HG03175 (cell line): ENCODE measurements around the gene DOCK1.

Experiments
- ATAC-seq: cut with Tn5 transposase; IDR thresholded peaks from one replicate; pipeline ENCODE4 v1.9.1; 2021; ENCODE audit warnings: mild to moderate bottlenecking, moderate library complexity; ENCODE audit not compliant: unreplicated experiment

DOCK1 gene

DNA sequence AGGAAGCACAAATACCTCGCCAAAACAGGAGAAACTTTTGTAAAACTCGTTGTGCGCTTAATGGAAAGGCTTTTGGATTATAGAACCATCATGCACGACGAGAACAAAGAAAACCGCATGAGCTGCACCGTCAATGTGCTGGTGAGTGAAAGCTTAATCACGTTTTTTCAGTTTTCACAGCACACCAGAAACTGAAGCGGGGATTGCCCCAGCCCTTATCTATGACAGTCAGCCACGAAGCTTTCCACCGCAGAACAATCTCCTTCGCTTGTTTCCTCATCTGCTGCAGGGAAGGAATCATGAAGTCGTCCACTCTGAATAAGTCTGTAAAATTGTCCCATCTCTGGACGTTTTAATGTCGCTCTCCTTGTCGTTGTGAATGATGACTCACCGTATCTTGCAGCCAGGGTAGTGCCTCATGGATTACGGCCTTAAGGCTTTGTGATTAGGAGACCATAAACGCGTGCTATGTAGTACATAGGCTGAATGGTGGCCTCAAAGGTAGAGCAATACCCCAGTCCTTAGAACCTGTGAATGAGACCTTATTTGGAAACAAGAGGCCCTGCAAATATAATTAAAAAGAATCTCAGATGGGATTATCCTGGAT, 468.9 kb downstream of the DOCK1 start:
- ATAC-seq = no peak

DNA sequence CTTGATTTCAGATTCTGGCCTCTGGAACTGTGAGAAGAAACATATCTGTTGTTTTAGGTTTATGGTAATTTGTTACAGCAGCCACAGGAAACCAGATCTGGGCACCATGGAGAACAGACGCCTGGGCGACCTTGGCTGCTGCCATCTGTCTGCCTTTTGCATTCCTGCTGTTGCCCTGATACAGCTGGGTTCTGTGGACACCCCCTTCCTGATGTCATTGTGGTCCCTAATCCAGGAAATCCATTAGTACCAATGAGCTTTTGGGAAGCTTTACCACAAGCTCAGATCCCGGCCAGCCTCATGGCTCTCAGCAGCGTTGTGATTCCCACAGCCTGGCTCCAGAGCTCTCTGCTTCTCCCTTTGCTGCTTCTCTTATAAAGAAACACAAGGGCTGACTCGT, 469.7 kb downstream of the DOCK1 start:
- ATAC-seq = no peak

DNA sequence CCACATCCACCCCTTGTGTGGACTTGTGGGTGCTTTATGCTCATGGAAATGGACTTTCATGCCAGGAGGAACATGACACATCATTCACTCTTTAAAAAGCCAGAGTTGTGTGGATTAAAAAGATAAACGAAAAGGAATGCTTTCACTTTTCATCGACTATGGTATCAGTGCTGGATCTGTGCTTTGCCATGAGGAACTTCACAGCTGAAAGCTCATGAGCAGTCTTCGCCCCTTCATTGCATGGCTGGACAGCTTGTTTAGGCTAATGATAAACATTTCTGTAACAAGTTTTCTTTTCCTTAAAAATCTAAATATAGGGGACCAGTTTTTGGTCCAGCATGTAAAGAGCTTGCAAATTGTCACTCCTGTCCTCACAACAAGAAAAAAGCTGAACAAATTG, 470.2 kb downstream of the DOCK1 start:
- ATAC-seq = no peak

DNA sequence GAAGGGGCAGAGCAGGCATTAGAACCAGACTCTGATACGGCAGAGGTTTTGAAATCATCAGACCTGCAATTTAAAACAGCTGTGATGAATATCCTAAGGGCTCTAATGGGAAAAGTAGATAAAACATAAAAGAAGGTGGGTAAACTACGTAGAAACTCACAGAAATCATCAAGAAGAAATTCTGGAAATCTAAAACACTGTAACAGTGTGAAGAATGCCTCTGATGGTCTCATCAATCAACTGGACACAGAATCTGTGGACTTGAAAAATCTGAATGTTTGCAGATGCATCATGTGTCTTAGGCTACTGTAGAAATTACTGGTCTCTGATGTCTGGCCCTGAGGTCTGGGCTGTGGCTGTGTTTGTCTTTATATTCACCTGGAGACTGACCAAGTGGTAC, 470.8 kb downstream of the DOCK1 start:
- no peak for ATAC-seq

DNA sequence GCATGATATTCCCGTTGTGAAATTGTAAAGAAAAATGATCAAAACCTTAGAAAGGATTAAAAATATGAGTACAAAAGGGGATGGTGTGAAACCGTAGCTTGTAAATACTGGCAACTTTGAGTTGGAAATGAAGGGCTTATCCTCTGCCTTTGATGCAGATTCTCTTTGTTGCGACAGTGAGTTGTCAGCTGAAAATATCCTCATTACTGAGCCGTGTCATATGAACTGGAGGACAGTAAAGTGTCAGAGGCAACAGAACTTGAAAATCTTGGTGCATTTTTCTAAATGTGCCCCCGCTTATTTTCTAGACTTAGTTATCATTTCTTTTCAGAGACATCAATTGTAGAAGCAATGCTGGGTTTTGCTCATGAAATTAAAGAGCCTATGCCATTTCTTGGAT, 473.4 kb downstream of the DOCK1 start:
- no peak for ATAC-seq

DNA sequence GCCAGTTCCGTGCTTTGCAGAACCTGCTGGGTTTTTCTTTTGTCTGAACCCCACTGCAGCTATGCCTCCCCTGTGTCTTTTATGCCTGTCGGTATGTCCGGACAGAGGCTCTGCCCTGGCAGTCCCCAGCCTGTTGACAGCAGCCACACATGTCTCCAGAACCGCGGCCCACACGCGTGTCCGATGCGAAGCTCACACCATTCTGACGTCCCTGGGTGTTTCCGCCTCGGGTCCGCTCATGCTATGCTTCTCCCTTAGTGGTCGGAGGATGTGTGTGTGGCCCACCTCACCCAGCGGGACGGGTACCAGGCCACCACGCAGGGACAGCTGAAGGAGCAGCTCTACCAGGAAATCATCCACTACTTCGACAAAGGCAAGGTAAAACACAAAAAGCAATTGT, 479.3 kb downstream of the DOCK1 start:
- ATAC-seq = no peak

DNA sequence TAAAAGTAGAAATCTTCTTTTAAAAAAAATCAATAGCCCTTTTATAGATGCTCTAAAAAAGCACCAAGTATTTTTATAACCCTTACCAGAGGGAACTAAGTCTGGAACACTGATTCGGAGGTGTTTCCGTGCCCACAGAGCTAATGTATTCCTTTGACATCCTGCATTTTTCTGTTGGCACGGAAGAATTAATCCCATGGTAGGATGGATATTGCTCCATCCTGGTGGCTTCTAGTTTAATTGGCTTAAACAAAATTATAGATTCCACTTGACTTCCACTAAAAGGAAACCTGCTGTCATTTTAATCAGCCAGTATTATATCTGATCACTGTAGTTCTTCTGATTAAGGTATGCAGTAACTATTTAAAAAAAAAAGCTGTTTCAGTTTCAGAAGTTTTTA, 479.8 kb downstream of the DOCK1 start:
- no peak for ATAC-seq

DNA sequence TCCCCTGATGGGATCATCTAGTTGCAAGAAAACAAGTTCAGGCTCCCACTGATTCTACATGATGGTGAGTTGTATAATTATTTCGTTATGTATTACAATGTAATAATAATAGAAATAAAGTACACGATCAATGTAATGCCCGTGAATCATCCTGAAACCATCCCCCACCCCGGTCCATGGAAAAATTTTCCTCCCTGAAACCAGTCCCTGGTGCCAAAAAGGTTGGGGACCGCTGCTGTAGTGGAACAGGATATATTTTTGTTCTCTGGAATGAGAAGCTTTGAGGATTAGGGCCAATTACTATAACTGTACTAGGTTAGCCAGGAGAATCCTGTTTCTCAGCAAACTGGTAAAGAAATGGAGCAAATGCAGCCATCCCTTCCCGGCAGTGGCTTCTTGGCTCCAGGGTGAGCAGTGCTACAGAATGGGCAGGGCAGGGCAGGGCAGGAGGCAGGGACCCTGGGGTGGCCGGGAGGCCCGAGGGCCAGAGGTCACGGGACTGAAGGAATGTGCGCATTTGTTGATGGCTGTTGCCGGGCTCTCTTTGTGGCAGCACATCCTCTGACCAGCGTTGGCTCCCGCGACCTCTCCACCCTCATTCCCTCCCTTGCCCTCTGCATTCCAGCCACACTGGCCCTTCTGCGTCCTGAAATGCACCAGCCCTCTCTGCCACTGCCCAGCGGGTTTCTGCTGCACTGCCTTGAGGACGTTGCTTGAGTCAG, 481.5 kb downstream of the DOCK1 start:
- no peak for ATAC-seq

DNA sequence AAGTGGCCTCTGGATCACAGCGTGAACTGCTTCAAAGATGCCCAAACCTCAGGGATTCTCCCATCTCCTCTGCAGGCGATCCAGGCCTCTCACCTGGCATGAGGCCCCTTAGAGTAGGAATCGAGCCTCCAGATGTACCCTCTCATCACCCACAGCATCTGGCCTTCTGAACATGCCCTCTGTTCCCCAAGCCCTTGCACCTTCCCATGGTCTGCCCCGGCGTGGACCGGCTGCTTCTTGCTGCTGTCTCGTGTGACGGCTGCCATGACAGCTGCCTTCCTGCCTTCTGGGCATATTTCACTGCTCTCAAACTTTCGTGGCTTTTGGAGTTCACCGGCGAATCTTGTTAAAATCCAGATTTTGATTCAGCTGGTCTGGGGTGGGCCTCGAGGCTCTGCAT, 486.6 kb downstream of the DOCK1 start:
- no peak for ATAC-seq

DNA sequence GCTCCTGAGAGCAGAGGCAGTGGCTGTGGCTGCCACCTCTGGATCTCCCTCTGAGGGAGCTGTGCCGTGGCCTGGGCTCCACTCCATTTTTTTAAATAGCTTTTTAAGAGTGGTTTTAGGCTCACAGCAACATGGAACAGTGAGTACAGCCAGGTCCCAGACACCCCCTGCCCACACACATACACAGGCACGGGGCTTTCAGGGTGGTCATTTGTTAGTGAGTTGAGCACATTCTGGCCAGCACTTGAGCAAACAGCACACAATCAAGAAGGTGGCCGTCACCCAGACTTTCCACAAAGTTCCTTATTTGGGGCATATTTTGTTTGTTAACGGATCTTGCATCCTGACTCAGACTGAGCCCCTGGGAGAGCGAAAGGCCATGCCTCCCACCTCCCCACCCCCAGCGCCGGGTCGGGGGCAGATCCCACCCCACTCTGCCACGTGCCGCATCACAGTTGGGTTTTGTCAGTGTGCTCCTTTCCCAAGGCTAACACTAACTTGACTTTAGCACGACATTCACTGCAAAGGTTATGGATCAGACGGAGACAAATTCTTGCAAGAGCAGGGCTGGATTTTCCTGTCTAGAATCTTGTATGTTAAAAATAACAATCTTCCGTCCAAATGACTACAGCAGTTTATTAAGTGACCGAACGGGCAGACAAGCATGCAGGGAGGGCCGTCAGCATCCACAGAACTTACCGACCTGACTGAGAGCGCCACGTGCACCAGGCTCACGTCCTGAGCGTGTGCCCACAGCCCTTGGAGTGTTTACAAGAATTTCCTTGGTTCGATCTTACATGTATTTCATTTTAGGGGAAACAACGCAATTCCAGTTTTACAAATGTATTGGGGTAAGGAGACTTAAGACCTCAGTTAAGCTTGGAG, 487.4 kb downstream of the DOCK1 start:
- ATAC-seq = no peak

DNA sequence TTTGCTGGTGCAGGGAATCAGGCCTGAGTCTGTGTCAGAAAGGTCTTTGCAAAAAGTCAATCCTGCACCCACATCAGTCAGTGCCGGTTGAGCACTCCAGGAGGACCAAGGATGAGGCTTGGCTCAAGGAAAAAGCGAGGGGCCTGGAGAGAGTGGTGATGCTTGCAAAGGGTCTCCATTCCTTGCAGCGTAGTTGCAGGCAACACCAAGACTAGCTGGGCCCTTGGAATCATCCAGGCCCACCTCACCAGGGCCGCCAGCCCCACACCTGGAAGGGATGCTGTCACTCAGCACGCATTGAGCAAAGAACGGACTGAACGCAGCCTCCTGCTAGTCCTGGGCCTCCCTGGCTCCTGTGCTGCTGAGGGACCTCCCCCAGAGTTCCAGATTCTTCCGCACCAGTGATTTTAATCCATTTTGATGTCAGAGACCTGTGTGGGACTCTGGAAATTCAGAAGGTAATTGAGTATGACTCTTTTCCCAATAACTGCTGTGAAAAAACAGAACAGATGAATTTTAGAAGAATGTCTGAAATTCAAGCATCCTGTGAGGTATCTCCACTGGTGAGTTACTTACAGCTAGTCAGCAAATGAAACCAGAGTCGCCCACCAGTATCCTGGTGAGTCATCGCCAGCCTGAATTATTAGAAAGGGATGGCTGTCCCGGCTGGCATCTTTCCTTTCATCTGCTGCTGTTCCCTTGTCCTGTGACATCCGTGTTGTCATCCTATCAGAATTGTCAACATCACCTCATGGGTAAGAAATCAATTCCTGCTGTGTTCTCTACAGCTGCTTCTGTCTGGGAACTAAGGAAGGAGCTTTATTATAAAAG, 493.1 kb downstream of the DOCK1 start:
- no peak for ATAC-seq

DNA sequence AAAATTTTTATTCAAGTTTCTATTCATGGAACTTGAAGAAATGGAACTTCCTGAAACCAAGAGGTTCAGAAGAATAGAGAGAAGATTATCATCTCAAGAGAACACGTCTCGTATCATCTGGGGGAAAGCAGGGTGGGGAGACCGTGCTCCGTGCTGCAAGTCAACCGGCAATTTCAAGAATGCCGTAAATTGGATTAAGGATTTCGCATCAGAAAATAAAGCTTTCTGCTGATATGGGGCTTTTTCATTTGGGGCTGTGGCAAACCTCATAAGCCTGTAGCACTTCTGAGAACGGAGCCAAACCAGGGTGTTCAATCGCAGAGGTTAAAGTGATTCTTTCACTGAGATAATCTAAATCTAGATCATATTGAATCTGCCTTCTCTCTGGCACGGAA, 493.7 kb downstream of the DOCK1 start:
- ATAC-seq = no peak

DNA sequence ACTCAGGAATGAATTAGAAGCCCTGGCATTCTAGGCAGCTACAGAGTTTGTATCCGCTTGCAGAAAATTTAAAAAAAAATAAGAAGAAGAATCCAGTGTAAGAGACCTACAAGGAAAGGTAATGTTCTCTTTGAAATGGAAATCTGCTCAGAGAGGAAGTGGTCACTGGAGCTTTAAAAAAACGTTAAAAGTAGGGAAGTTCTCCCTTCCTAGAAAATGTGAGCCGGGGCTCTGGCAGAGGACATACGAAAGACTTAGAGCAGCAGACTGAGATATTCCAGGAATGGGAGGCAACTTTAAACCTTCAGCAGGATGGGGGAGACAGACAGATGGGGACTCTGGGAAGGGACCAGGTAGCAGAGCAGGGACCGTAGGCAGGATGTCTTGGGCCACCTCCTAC, 494.4 kb downstream of the DOCK1 start:
- no peak for ATAC-seq

DNA sequence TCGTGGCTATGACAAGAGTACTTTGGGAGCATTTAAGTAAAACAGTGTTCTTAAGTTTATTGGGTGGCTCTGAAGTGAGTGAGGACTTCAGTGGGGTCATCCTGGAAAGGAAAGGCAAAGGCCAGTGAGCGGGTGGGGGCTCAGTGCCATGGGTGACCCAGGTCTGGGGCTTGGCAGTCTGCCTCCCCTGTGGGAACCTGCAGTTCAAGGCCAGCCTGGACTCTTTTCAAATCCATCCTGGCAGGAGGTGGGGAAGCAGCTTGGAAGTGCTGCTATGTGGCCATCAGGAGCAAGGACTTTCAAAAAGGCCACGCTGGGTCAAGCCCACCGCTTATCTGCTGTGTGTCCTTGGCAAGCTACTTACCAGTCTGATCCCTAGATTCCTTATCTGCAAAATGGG, 495.0 kb downstream of the DOCK1 start:
- no peak for ATAC-seq

DNA sequence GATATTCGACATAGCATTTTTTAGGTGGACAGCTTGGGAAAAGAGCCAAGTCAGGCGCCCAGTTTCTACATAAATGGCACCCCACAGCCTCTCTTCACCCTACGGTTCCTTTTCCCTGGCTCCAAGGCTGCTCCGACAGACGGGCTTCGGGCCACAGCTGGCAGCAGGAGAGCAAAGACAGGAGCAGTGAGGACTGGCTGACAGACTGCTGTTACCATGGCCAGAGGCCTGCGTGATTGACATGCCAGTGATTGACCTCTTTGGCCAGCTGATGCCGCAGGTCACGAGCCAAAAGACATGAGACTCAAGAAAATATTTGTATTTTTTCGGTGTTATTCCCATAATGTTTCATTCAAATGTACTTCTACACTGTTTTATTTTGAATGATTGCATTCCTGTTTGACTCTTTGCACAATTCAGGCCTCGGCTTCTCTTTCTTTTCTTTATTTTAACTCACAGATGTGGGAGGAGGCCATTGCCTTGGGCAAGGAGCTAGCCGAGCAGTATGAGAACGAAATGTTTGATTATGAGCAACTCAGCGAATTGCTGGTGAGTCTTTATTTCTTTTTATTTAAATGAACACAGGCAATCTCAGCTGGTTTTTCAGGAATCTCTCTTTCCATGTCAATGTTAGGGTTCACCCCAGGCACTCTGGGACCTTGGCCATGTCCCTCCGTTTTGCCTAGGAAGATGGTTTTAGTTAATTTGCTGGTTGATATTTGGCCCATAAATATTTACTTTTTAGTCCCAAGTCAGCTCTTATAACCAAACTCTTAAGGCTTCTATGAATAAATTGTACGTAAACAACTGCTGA, 497.6 kb downstream of the DOCK1 start:
- no peak for ATAC-seq

DNA sequence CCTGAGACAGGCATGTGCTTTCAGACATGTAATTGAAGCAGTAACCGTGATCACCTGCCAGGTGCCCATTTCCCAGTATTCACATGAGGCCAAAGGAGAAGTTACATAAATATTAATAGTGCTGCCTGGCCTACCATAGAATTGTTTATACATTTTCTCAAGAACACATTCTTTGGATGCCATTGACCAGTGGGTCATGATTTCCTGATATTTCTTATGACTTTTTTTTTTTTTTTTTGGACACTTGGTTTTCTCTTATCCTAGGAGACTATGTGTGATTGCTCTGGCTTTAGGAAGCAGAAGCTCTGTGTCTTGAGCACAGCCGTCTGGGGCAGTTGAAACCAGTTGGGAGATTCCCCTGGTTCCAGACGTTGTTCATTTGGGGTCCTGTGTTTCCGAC, 500.0 kb downstream of the DOCK1 start:
- ATAC-seq = no peak

DNA sequence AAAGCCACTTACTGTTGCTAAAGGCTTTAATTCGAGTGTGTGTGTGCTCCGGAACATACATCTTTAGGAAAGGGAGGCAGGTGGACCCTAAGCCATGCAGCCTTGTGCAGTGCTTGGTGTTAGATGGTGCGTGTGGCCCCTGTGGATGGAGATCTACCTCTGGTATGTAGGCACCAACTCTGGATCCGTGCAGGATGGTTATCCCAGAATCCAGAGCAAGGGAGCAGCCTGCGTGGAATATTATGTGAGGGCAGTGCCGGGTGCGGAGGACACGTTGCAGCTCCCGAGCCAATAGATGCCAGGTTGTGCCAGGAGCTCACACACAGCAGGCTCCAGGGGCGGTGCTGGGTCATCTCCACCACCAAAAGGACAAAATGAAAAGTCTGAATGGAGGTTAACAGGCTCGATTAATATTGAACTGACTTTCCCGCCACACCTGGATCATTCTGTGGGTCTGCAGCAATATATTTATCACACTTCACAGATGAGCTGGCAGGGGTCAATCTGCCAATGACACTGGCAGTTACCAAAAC, 500.9 kb downstream of the DOCK1 start:
- ATAC-seq = no peak

DNA sequence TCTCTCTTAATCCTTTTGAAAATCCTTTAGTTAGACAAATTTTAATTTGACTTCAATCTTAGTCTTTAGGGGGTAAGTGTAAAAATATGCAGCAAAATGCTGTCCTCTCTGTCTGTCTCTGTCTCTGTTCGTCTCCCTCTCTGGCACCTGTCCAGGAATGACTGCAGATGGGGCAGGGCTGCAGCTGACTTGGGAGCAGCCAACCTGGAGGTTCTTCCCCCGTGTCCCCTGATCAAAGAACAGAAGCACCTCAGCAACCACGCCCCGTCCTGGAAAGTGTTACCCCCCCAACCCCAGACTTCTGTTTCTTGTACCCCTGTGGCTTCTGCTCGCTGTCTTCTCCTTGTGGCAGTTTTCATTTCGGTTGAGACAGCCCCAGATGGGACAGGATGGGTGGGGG, 502.3 kb downstream of the DOCK1 start:
- no peak for ATAC-seq

DNA sequence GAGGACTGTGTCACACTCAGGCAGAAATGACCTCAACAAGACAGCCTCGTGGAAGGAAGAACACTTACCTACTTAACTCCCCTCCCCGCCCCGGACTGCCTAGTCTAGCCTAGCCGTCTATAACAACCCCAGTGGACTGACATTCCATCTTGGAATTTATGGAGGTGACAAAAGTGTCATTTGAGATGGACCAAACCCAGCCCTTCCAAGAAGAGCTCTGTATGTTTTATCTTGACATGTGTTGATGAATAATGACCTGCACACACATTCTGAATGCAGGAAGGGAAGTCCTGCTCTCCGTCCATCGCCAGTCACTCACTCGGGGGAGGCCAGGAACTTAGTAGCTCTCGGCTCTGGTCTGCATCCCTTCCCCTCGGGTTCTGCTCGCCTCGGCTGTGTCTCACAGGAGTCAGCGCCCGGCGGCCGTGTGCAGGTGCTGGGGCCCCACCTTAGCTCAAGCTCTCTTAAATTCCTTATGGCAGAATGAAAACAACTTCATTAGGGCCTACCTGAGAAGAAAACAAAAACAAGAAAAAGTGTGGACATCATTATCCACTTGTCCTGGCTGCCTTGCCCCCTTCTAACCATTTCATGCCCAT, 503.0 kb downstream of the DOCK1 start:
- ATAC-seq = no peak

DNA sequence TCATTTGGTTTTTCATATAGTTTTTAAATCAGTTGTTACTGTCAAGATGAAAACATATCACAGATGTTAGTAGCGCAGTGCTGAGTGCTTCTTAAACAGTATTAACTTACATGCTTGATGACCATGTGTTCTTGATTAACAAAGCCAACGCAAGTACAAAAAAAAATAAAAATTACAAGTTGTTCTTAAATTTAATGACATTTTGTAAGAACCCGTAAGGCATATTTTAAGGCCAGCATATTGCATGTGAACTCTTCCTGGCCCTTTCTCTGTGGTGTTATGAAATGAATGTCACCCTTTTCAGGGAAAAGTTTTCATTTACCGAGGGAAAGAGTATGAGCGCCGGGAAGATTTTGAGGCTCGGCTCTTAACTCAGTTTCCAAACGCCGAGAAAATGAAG, 503.5 kb downstream of the DOCK1 start:
- ATAC-seq = no peak
